ENCODE measurements around the gene RANBP1. TPM values are rescaled to one million over a fixed set of nuclear protein-coding genes. Genes with fewer than 3 reads are reported as not detected.

The RANBP1 gene
- total and polyA plus RNA-seq, 9 of the 15 experiments (the other 6 are each of a cell fraction or from before 2014, with no cell fraction given): 162 to 2,891 (median 1,289) TPM

DNA sequence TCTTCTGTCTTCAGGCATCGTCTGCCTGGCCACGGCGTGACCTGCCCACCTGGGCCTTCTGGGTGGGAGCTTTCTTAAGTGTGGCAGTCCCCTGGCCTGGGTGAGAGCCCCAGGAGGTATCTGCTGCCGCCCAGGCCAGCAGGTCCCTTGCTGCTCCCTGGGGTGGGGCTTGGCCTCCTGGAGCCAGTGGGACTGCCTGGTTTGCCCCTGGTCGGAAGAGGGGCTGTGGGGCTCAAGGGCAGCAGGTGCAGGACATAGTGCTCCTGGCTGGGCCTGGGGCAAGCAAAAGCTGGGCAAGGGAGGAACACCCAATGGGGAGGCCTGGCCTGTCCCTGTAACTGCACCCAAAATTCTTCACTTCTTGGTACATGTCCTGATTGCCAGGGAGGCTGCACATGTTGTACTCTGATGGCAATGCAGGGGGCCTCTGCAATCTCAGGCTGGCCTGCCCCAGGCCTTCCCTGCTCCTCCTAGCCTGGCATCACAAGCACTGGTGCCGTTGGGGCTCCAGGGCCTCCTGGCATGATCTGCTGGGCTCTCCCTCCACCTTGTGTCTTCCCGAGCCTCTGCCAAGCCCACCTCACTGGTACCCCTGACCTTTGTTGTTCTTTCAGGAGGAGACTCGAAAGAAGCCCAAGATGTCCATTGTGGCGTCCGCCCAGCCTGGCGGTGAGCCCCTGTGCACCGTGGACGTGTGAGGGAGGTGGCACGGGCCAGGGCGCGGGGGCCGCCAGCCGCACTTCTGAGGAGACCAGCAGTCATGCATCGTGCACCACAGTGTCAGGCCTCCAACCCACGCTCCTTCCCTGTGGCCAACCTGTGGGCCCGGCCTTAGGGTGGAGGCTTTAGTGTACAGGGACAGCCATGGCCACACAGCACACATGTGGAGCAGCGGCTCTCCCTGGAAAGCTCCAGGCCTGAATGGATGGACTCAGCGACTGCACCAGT, 6.2 kb upstream of the RANBP1 start (continued):
- TF ChIP-seq, protein P1, sequence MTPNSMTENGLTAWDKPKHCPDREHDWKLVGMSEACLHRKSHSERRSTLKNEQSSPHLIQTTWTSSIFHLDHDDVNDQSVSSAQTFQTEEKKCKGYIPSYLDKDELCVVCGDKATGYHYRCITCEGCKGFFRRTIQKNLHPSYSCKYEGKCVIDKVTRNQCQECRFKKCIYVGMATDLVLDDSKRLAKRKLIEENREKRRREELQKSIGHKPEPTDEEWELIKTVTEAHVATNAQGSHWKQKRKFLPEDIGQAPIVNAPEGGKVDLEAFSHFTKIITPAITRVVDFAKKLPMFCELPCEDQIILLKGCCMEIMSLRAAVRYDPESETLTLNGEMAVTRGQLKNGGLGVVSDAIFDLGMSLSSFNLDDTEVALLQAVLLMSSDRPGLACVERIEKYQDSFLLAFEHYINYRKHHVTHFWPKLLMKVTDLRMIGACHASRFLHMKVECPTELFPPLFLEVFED (CRISPR knock-in tag; conservative IDR thresholded peaks at IDR 0.05): no peak
- TF ChIP-seq CREB1 (IDR thresholded peaks at IDR 0.05) (peak; percentile 19; the same call in 1 of the 2 replicates), CREB1 (CRISPR knock-in tag; IDR thresholded peaks at IDR 0.05) (no peak), ZNF277 (CRISPR knock-in tag; IDR thresholded peaks at IDR 0.05; ENCODE audit: borderline replicate concordance) (no peak), RB1 (IDR thresholded peaks at IDR 0.05; ENCODE audit: low read depth) (0 out of 2 replicates have a peak, but pooled peaks have one; percentile 1), ZNF551 (CRISPR knock-in tag; IDR thresholded peaks at IDR 0.05) (no peak), ZKSCAN8 (CRISPR knock-in tag; IDR thresholded peaks at IDR 0.05) (no peak), ZNF57 (CRISPR knock-in tag; IDR thresholded peaks at IDR 0.05) (no peak), MYNN (IDR thresholded peaks at IDR 0.05) (no peak), MYNN (CRISPR knock-in tag; IDR thresholded peaks at IDR 0.05) (no peak), MNT (conservative IDR thresholded peaks at IDR 0.05) (no peak), RBM14 (IDR thresholded peaks at IDR 0.05; ENCODE audit: borderline replicate concordance, insufficient read depth, low read depth, low read length) (no peak)
- TF ChIP-seq, protein P2, sequence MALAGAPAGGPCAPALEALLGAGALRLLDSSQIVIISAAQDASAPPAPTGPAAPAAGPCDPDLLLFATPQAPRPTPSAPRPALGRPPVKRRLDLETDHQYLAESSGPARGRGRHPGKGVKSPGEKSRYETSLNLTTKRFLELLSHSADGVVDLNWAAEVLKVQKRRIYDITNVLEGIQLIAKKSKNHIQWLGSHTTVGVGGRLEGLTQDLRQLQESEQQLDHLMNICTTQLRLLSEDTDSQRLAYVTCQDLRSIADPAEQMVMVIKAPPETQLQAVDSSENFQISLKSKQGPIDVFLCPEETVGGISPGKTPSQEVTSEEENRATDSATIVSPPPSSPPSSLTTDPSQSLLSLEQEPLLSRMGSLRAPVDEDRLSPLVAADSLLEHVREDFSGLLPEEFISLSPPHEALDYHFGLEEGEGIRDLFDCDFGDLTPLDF (CRISPR knock-in tag; IDR thresholded peaks at IDR 0.05): no peak
- TF ChIP-seq, protein P3, sequence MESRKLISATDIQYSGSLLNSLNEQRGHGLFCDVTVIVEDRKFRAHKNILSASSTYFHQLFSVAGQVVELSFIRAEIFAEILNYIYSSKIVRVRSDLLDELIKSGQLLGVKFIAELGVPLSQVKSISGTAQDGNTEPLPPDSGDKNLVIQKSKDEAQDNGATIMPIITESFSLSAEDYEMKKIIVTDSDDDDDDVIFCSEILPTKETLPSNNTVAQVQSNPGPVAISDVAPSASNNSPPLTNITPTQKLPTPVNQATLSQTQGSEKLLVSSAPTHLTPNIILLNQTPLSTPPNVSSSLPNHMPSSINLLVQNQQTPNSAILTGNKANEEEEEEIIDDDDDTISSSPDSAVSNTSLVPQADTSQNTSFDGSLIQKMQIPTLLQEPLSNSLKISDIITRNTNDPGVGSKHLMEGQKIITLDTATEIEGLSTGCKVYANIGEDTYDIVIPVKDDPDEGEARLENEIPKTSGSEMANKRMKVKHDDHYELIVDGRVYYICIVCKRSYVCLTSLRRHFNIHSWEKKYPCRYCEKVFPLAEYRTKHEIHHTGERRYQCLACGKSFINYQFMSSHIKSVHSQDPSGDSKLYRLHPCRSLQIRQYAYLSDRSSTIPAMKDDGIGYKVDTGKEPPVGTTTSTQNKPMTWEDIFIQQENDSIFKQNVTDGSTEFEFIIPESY (CRISPR knock-in tag; IDR thresholded peaks at IDR 0.05): no peak
- TF ChIP-seq, protein P4, sequence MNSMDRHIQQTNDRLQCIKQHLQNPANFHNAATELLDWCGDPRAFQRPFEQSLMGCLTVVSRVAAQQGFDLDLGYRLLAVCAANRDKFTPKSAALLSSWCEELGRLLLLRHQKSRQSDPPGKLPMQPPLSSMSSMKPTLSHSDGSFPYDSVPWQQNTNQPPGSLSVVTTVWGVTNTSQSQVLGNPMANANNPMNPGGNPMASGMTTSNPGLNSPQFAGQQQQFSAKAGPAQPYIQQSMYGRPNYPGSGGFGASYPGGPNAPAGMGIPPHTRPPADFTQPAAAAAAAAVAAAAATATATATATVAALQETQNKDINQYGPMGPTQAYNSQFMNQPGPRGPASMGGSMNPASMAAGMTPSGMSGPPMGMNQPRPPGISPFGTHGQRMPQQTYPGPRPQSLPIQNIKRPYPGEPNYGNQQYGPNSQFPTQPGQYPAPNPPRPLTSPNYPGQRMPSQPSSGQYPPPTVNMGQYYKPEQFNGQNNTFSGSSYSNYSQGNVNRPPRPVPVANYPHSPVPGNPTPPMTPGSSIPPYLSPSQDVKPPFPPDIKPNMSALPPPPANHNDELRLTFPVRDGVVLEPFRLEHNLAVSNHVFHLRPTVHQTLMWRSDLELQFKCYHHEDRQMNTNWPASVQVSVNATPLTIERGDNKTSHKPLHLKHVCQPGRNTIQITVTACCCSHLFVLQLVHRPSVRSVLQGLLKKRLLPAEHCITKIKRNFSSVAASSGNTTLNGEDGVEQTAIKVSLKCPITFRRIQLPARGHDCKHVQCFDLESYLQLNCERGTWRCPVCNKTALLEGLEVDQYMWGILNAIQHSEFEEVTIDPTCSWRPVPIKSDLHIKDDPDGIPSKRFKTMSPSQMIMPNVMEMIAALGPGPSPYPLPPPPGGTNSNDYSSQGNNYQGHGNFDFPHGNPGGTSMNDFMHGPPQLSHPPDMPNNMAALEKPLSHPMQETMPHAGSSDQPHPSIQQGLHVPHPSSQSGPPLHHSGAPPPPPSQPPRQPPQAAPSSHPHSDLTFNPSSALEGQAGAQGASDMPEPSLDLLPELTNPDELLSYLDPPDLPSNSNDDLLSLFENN (IDR thresholded peaks at IDR 0.05; ENCODE audit: low read depth in 2 of 2, low read length in 2 of 2): no peak

Data from K562 (cell line).